GM18498 (cell line): ENCODE measurements around the gene NPIPB2.
"Not testable (repeated sequence)": the region's sequence is repeated elsewhere in the genome, so short reads cannot be mapped to it uniquely, and the experiment has no call there.

Experiments
- ATAC-seq: cut with Tn5 transposase; IDR thresholded peaks from one replicate; pipeline ENCODE4 v1.9.1; 2021; ENCODE audit warnings: mild to moderate bottlenecking, moderate library complexity; ENCODE audit not compliant: unreplicated experiment

Gene NPIPB2

GRCh38 chr16:11941945-11942344, at the start of gene NPIPB2:
Gene NPIPB2, minus strand, starts transcription at chr16:11942045. Its CDS starts 0 bp downstream, at chr16:11942045.
- ATAC-seq: not testable (repeated sequence)

- ATAC-seq: no peak
These were observed 49.0 kb upstream of the NPIPB2 start for GRCh38 chr16:11990702-11991390.

GRCh38 chr16:11988258-11988978, 46.6 kb upstream of the NPIPB2 start:
- no peak for ATAC-seq

- no peak for ATAC-seq
These were observed 44.7 kb upstream of the NPIPB2 start for GRCh38 chr16:11986521-11987057.

- no peak for ATAC-seq
These were observed 43.4 kb upstream of the NPIPB2 start for GRCh38 chr16:11985250-11985649.

- ATAC-seq: peak; percentile 44
These were observed 38.4 kb upstream of the NPIPB2 start for GRCh38 chr16:11980136-11980844.

- ATAC-seq: no peak
These were observed 37.3 kb upstream of the NPIPB2 start for GRCh38 chr16:11979013-11979672.

GRCh38 chr16:11978080-11978479, 36.2 kb upstream of the NPIPB2 start:
- ATAC-seq: no peak

- ATAC-seq: no peak
These were observed 35.7 kb upstream of the NPIPB2 start for GRCh38 chr16:11977376-11978041.

- ATAC-seq: peak; percentile 3
These were observed 35.1 kb upstream of the NPIPB2 start for GRCh38 chr16:11976850-11977375.

- ATAC-seq: no peak
These were observed 31.2 kb upstream of the NPIPB2 start for GRCh38 chr16:11973070-11973469.

GRCh38 chr16:11972128-11972527, 30.3 kb upstream of the NPIPB2 start:
- ATAC-seq: no peak

- ATAC-seq: peak; percentile 40
These were observed 28.4 kb upstream of the NPIPB2 start for GRCh38 chr16:11970292-11970691.

GRCh38 chr16:11968577-11968976, 26.7 kb upstream of the NPIPB2 start:
- no peak for ATAC-seq

GRCh38 chr16:11967195-11967911, 25.5 kb upstream of the NPIPB2 start:
- no peak for ATAC-seq

- ATAC-seq: peak; percentile 29
These were observed 24.3 kb upstream of the NPIPB2 start for GRCh38 chr16:11966173-11966572.

- peak; percentile 72 for ATAC-seq
These were observed 23.1 kb upstream of the NPIPB2 start, which contains the start of gene TNFRSF17 for GRCh38 chr16:11964761-11965551. Gene TNFRSF17, plus strand, starts transcription at chr16:11965210. Its CDS starts 115 bp downstream, at chr16:11965325.

GRCh38 chr16:11963706-11964105, 21.9 kb upstream of the NPIPB2 start:
- ATAC-seq: no peak

- not testable (repeated sequence) for ATAC-seq
These were observed 21.1 kb upstream of the NPIPB2 start for GRCh38 chr16:11962978-11963377.
